KMS-11 (cell line): Measurements from ENCODE around the gene CCDC175.

Experiments used
- H2AFZ ChIP-seq: fragments of 200-600 bp; sonication (generic); 2 replicates; pipeline ENCODE4 v1.6.1; 2016; ENCODE audit warnings: antibody characterized with exemption, mixed run types, low read depth
- H3K27ac ChIP-seq: fragments of 200-600 bp; sonication (generic); 2 replicates; pipeline ENCODE4 v1.6.1; 2016; ENCODE audit warnings: mild to moderate bottlenecking, mixed run types
- H3K27me3 ChIP-seq: fragments of 200-600 bp; sonication (generic); 2 replicates; pipeline ENCODE4 v1.6.1; 2017; ENCODE audit warnings: mild to moderate bottlenecking, low read depth, mixed run types, moderate library complexity; ENCODE audit not compliant: insufficient read depth
- H3K36me3 ChIP-seq: fragments of 200-600 bp; sonication (generic); 2 replicates; pipeline ENCODE4 v1.6.1; 2017; ENCODE audit warnings: mild to moderate bottlenecking, mixed run types; ENCODE audit not compliant: insufficient read depth
- H3K4me1 ChIP-seq: fragments of 200-600 bp; sonication (generic); 2 replicates; pipeline ENCODE4 v1.6.1; 2016; ENCODE audit warnings: mild to moderate bottlenecking, low read depth, mixed run types; ENCODE audit not compliant: poor library complexity, severe bottlenecking
- H3K4me2 ChIP-seq: fragments of 200-600 bp; sonication (generic); 2 replicates; pipeline ENCODE4 v1.7.0; 2016; ENCODE audit warnings: mild to moderate bottlenecking, mixed run types
- H3K4me3 ChIP-seq: fragments of 200-600 bp; sonication (generic); IDR thresholded peaks from 2 replicates; pipeline ENCODE4 v1.6.1; 2017; ENCODE audit warnings: low read depth, low read length, mixed read lengths; ENCODE audit not compliant: insufficient read depth
- H3K79me2 ChIP-seq: fragments of 200-600 bp; sonication (generic); 2 replicates; pipeline ENCODE4 v1.6.1; 2016; ENCODE audit warnings: low read depth, mixed run types; ENCODE audit not compliant: insufficient read depth
- H3K9ac ChIP-seq: fragments of 200-600 bp; sonication (generic); 2 replicates; pipeline ENCODE4 v1.6.1; 2016; ENCODE audit warnings: mild to moderate bottlenecking, mixed run types
- H4K20me1 ChIP-seq: fragments of 200-600 bp; sonication (generic); 2 replicates; pipeline ENCODE4 v1.6.1; 2016; ENCODE audit warnings: mild to moderate bottlenecking, mixed run types; ENCODE audit not compliant: insufficient read depth
- CTCF ChIP-seq: fragments of 200-600 bp; sonication (generic); conservative IDR thresholded peaks from 2 replicates; pipeline ENCODE4 v1.6.1; 2017; ENCODE audit warnings: low read depth, mild to moderate bottlenecking, antibody characterized with exemption, low read length, moderate library complexity, mixed read lengths

Gene CCDC175

GRCh38 chr14:59600211-59600945 lies 23.8 kb upstream of the CCDC175 start:
- no peak overlapping the region for H3K9ac ChIP-seq
- H3K79me2 ChIP-seq, result no peaks in the 10 kb centered on the region
- H3K27ac ChIP-seq, result no peak overlapping the region
- H3K4me3 ChIP-seq, result no peak overlapping the region
- no peaks in the 10 kb centered on the region for H3K36me3 ChIP-seq
- H3K4me2 ChIP-seq, result no peak overlapping the region
- TF ChIP-seq CTCF, result no peak
- H3K27me3 ChIP-seq, result no peaks in the 10 kb centered on the region
- H3K4me1 ChIP-seq, result no peaks in the 10 kb centered on the region
- no peaks in the 10 kb centered on the region for H4K20me1 ChIP-seq
- no peak overlapping the region for H2AFZ ChIP-seq

GRCh38 chr14:59595071-59595470 lies 18.5 kb upstream of the CCDC175 start:
- no peak overlapping the region for H3K4me2 ChIP-seq
- H3K4me1 ChIP-seq, result no peaks in the 10 kb centered on the region
- H3K9ac ChIP-seq, result no peak overlapping the region
- H3K27ac ChIP-seq, result no peak overlapping the region
- no peaks in the 10 kb centered on the region for H4K20me1 ChIP-seq
- H3K4me3 ChIP-seq, result no peak overlapping the region
- TF ChIP-seq CTCF, result no peak
- H2AFZ ChIP-seq, result no peak overlapping the region
- no peaks in the 10 kb centered on the region for H3K79me2 ChIP-seq
- no peaks in the 10 kb centered on the region for H3K36me3 ChIP-seq
- no peaks in the 10 kb centered on the region for H3K27me3 ChIP-seq

- Histone ChIP-seq H3K27me3 (no peaks in the 10 kb centered on the region), H3K27ac (no peak overlapping the region), H2AFZ (no peak overlapping the region)
Measured at GRCh38 chr14:59591641-59592370, 15.2 kb upstream of the CCDC175 start.

GRCh38 chr14:59588101-59588500 lies 11.5 kb upstream of the CCDC175 start:
- Histone ChIP-seq H4K20me1 (no peaks in the 10 kb centered on the region), H2AFZ (no peak overlapping the region), H3K27ac (no peak overlapping the region), H3K9ac (no peak overlapping the region), H3K36me3 (no peaks in the 10 kb centered on the region), H3K4me2 (no peak overlapping the region), H3K27me3 (no peaks in the 10 kb centered on the region), H3K79me2 (no peaks in the 10 kb centered on the region), H3K4me3 (no peak overlapping the region), H3K4me1 (no peaks in the 10 kb centered on the region)
- no peak for TF ChIP-seq CTCF

More at GRCh38 chr14:59591641-59592370, 15.2 kb upstream of the CCDC175 start:
- Histone ChIP-seq H4K20me1 (no peaks in the 10 kb centered on the region), H3K9ac (no peak overlapping the region), H3K4me3 (no peak overlapping the region), H3K4me2 (no peak overlapping the region), H3K36me3 (no peaks in the 10 kb centered on the region), H3K4me1 (no peaks in the 10 kb centered on the region), H3K79me2 (no peaks in the 10 kb centered on the region)
- TF ChIP-seq CTCF, result no peak
